ENCODE measurements around the gene TRIM7. TPM values are rescaled to one million over a fixed set of nuclear protein-coding genes. Genes with fewer than 3 reads are reported as not detected.

Gene TRIM7
- total and polyA plus RNA-seq, 2 of the 4 experiments (the other 2 are of a cell fraction) = 0.54 to 1.0 TPM

GRCh38 chr5:181236471-181236870 lies 31.5 kb upstream of the TRIM7 start:
- H3K27me3 ChIP-seq (ENCODE audit: control insufficient read depth, insufficient read depth, low read length) = no peaks in the 10 kb centered on the region
- intact Hi-C loops (cut with micrococcal nuclease) (no loop called here), in situ Hi-C loops (cut with MboI; ENCODE audit: low sequenced_read_pairs) (no loop called here), dilution Hi-C loops (cut with HindIII; ENCODE audit: low sequenced_read_pairs, unreplicated experiment) (no loop called here)
- H3K56ac ChIP-seq (ENCODE audit: extremely low read depth, insufficient read depth, low read length) = no peak overlapping the region
- no peak overlapping the region for H3K14ac ChIP-seq (replicated peaks; ENCODE audit: low read depth, low read length)
- no peak overlapping the region for H4K8ac ChIP-seq (ENCODE audit: low read depth in 2 of 2, low read length in 2 of 2)
- no peak overlapping the region for H2BK20ac ChIP-seq (ENCODE audit: low read depth, low read length)
- no peak overlapping the region for H2BK120ac ChIP-seq (ENCODE audit: low read depth, low read length)
- no peak overlapping the region for H3K9ac ChIP-seq (ENCODE audit: low read depth, low read length)
- no peak overlapping the region for H4K5ac ChIP-seq (ENCODE audit: low read depth, low read length)
- H2AK5ac ChIP-seq (ENCODE audit: low read depth, low read length) = no peak overlapping the region
- WGBS, 2 experiments (ENCODE audit: extremely low coverage in 2 of 2, insufficient read length in 1 of 2) = no CpG with 5 or more reads among the region's 6 CpGs
- H4K91ac ChIP-seq (ENCODE audit: insufficient read depth, low read depth, low read length) = no peak overlapping the region
- no peak overlapping the region for H2AFZ ChIP-seq (replicated peaks; ENCODE audit: low read length, poor library complexity)
- CTCF ChIA-PET = no interaction called here
- no peak for ATAC-seq (ENCODE audit: low read depth)
- TF ChIP-seq NFE2L2 (IDR thresholded peaks at IDR 0.05; ENCODE audit: low read depth, low read length) (no peak), SMC3 (IDR thresholded peaks at IDR 0.05; ENCODE audit: low read depth, low read length) (no peak), ELK1 (IDR thresholded peaks at IDR 0.05; ENCODE audit: borderline replicate concordance, low read depth, low read length) (no peak), FOS (IDR thresholded peaks at IDR 0.05; ENCODE audit: low read depth, low read length) (no peak), BHLHE40 (IDR thresholded peaks at IDR 0.05; ENCODE audit: low read depth, low read length) (no peak), RCOR1 (IDR thresholded peaks at IDR 0.05; ENCODE audit: insufficient replicate concordance, low read length) (no peak), USF2 (IDR thresholded peaks at IDR 0.05; ENCODE audit: low read depth, low read length) (no peak), MXI1 (IDR thresholded peaks at IDR 0.05; ENCODE audit: borderline replicate concordance, low read depth, low read length) (no peak), RFX5 (IDR thresholded peaks at IDR 0.05; ENCODE audit: low read depth, low read length) (no peak), CEBPB (IDR thresholded peaks at IDR 0.05; ENCODE audit: low read depth, low read length) (no peak), MAFK (IDR thresholded peaks at IDR 0.05; ENCODE audit: low read depth, low read length) (no peak), MAZ (IDR thresholded peaks at IDR 0.05; ENCODE audit: borderline replicate concordance, low read depth, low read length) (no peak), POLR2A (IDR thresholded peaks at IDR 0.05; ENCODE audit: low read depth, low read length) (no peak), RAD21 (IDR thresholded peaks at IDR 0.05; ENCODE audit: low read length) (no peak), CHD1 (IDR thresholded peaks at IDR 0.05; ENCODE audit: low read depth, low read length) (no peak), CTCF (conservative IDR thresholded peaks at IDR 0.05; ENCODE audit: low read depth, low read length) (no peak)
- DNase-seq = no peak
- no peak overlapping the region for H3K23ac ChIP-seq (ENCODE audit: low read depth, low read length)
- no peak overlapping the region for H2AK9ac ChIP-seq (replicated peaks; ENCODE audit: low read depth, low read length, poor library complexity)
- no TSS peak for BruUV-seq (replicated peaks)
- POLR2A ChIA-PET (ENCODE audit: unreplicated experiment) = interaction anchor here (0.6 kb wide), 1 partner anchor 169 kb away, joined by 3 read pairs; no protein-coding TSS in a partner anchor
- no peak overlapping the region for H3K4me3 ChIP-seq (ENCODE audit: insufficient read depth, low read depth, low read length)
- H3K4me1 ChIP-seq (ENCODE audit: control insufficient read depth, insufficient read depth, low read length) = no peaks in the 10 kb centered on the region
- H3K36me3 ChIP-seq (ENCODE audit: control insufficient read depth, insufficient read depth, low read length) = peaks cover 78% of the 10 kb centered on the region
- H3K4ac ChIP-seq (ENCODE audit: low read depth, low read length) = no peak overlapping the region
- H3K18ac ChIP-seq (ENCODE audit: low read depth, low read length) = no peak overlapping the region
- no peak overlapping the region for H2BK5ac ChIP-seq (ENCODE audit: low read depth, low read length, poor library complexity, severe bottlenecking)
- H2BK15ac ChIP-seq (ENCODE audit: low read depth, low read length) = no peak overlapping the region
- peaks cover 15 to 44% of the 10 kb centered on the region in 2 experiments for H3K79me1 ChIP-seq (ENCODE audit: low read depth in 1 of 2, low read length in 2 of 2)
- H3K9me3 ChIP-seq (ENCODE audit: control insufficient read depth, insufficient read depth, low read length) = no peaks in the 10 kb centered on the region
- H4K20me1 ChIP-seq (ENCODE audit: insufficient read depth, low read length) = peaks cover 81% of the 10 kb centered on the region
- H3K27ac ChIP-seq (ENCODE audit: insufficient read depth, low read length) = no peak overlapping the region
- H3K9me1 ChIP-seq (ENCODE audit: insufficient read depth, low read length) = peaks cover 8% of the 10 kb centered on the region
- H3K4me2 ChIP-seq (ENCODE audit: low read depth, low read length) = no peak overlapping the region

Measured in IMR-90 (cell line).